Activated CD4-positive, alpha-beta T cell treated with anti-CD3 and anti-CD28 coated beads, Interleukin-2, amount 50 U/mL, for 48 hours (primary cell): ENCODE results near the gene LCNL1.

ENCODE experiments used
- DNase-seq, 2 experiments: peaks; one replicate each; pipeline ENCODE4 v3.0.0-alpha.2; 2020

Gene LCNL1

GRCh38 chr9:136960212-136960937 is 22.4 kb upstream of the LCNL1 start:
- no peak for DNase-seq

- no peak for DNase-seq
Measured at GRCh38 chr9:136960938-136961275, 21.9 kb upstream of the LCNL1 start.

GRCh38 chr9:136961279-136962065 is 21.3 kb upstream of the LCNL1 start:
- no peak for DNase-seq

- no peak for DNase-seq
Measured at GRCh38 chr9:136962163-136962562, 20.6 kb upstream of the LCNL1 start.

GRCh38 chr9:136962701-136963248 is 20.0 kb upstream of the LCNL1 start:
- DNase-seq: no peak

GRCh38 chr9:136963341-136963740 is 19.5 kb upstream of the LCNL1 start:
- DNase-seq: no peak

- DNase-seq: no peak
Measured at GRCh38 chr9:136963751-136964150, 19.0 kb upstream of the LCNL1 start.

GRCh38 chr9:136964171-136964689 is 18.6 kb upstream of the LCNL1 start:
- DNase-seq: no peak

GRCh38 chr9:136964833-136965422 is 17.9 kb upstream of the LCNL1 start:
- DNase-seq: no peak

- DNase-seq: peak in 1 of 2 experiments; percentile 29
Measured at GRCh38 chr9:136965771-136966484, 16.9 kb upstream of the LCNL1 start.

GRCh38 chr9:136968333-136969127 is 14.3 kb upstream of the LCNL1 start:
- DNase-seq: no peak

- DNase-seq: no peak
Measured at GRCh38 chr9:136969150-136969549, 13.6 kb upstream of the LCNL1 start.

GRCh38 chr9:136969774-136970173 is 13.0 kb upstream of the LCNL1 start:
- no peak for DNase-seq

- no peak for DNase-seq
Measured at GRCh38 chr9:136970361-136970760, 12.4 kb upstream of the LCNL1 start.

- DNase-seq: no peak
Measured at GRCh38 chr9:136971746-136972145, 11.0 kb upstream of the LCNL1 start.

GRCh38 chr9:136972335-136972734 is 10.5 kb upstream of the LCNL1 start:
- no peak for DNase-seq

- DNase-seq: no peak
Measured at GRCh38 chr9:136972743-136973142, 10.1 kb upstream of the LCNL1 start.

GRCh38 chr9:136973618-136974617 is 8.9 kb upstream of the LCNL1 start:
- DNase-seq: no peak

- DNase-seq: no peak
Measured at GRCh38 chr9:136974817-136975535, 7.8 kb upstream of the LCNL1 start.

GRCh38 chr9:136975644-136976043 is 7.1 kb upstream of the LCNL1 start:
- peak; percentile 55 to 66 for DNase-seq
